ENCODE measurements around the gene MRPL49. TPM values are rescaled to one million over a fixed set of nuclear protein-coding genes. Genes with fewer than 3 reads are reported as not detected.

The MRPL49 gene
- polyA plus RNA-seq, 1 donor from 2014 or later, result 80.5 TPM

DNA sequence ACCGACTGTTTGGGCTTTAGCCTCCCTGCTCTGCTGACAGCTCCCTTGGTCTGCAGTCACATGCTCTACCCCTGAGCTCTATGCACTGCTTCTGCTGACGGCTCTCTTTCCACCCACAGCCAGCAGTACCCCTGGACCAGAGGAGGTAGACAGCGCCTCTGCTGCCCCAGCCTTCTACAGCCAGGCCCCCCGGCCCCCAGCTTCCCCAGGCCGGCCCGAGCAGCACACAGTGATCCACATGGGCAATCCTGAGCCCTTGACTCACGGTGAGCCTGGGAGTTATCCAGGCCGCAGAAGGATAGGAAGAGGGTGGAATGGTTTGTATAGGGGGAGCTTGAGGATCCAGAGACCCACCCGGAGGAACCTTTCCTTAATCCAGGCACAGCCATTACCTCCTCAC is 35.3 kb upstream of the MRPL49 start:
- H3F3A ChIP-seq (ENCODE audit: insufficient read depth, low read length, poor library complexity, severe bottlenecking), result no peaks in the 10 kb centered on the region
- no peak for TF ChIP-seq TAF1 (IDR thresholded peaks at IDR 0.05; ENCODE audit: low read depth)
- TF ChIP-seq, protein P1, sequence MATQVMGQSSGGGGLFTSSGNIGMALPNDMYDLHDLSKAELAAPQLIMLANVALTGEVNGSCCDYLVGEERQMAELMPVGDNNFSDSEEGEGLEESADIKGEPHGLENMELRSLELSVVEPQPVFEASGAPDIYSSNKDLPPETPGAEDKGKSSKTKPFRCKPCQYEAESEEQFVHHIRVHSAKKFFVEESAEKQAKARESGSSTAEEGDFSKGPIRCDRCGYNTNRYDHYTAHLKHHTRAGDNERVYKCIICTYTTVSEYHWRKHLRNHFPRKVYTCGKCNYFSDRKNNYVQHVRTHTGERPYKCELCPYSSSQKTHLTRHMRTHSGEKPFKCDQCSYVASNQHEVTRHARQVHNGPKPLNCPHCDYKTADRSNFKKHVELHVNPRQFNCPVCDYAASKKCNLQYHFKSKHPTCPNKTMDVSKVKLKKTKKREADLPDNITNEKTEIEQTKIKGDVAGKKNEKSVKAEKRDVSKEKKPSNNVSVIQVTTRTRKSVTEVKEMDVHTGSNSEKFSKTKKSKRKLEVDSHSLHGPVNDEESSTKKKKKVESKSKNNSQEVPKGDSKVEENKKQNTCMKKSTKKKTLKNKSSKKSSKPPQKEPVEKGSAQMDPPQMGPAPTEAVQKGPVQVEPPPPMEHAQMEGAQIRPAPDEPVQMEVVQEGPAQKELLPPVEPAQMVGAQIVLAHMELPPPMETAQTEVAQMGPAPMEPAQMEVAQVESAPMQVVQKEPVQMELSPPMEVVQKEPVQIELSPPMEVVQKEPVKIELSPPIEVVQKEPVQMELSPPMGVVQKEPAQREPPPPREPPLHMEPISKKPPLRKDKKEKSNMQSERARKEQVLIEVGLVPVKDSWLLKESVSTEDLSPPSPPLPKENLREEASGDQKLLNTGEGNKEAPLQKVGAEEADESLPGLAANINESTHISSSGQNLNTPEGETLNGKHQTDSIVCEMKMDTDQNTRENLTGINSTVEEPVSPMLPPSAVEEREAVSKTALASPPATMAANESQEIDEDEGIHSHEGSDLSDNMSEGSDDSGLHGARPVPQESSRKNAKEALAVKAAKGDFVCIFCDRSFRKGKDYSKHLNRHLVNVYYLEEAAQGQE (IDR thresholded peaks at IDR 0.05; ENCODE audit: borderline replicate concordance), result no peak
- H4K20me1 ChIP-seq (ENCODE audit: insufficient read depth), result no peaks in the 10 kb centered on the region
- H3K4me3 ChIP-seq (ENCODE audit: low read length), result no peak overlapping the region
- no peak overlapping the region for H3K4me2 ChIP-seq (ENCODE audit: low read length)
- no peaks in the 10 kb centered on the region for H3K27me3 ChIP-seq (ENCODE audit: insufficient read depth, low read depth, low read length)
- H3K27ac ChIP-seq (ENCODE audit: low read length), result no peak overlapping the region
- H3K36me3 ChIP-seq (ENCODE audit: insufficient read depth, low read length), result no peaks in the 10 kb centered on the region
- H3K9me3 ChIP-seq (ENCODE audit: low read length), result no peaks in the 10 kb centered on the region
- H2AFZ ChIP-seq (ENCODE audit: low read depth, low read length), result no peak overlapping the region
- no peaks in the 10 kb centered on the region for H3K9me2 ChIP-seq (ENCODE audit: insufficient read depth, low read length)
- no peak overlapping the region for H3K9ac ChIP-seq (ENCODE audit: low read length)
- peaks cover 23% of the 10 kb centered on the region for H3K79me2 ChIP-seq (replicated peaks; ENCODE audit: insufficient read depth, low read length)

DNA sequence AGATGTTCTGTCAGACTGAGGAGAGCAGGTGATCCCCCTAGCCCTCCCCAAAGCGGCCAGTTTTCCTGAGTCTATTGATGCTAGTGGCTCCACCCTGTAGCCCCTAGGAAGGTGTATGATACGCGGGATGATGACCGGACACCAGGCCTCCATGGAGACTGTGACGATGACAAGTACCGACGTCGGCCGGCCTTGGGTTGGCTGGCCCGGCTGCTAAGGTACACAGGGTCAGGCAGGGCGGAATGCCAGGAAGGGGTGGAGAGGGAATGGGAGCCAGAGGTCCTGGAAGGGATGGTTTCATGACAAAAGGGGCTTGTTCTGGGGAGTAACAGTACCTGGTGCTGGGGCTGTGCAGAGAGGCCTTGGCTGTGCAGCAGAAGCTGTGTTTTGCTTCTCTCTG is 34.9 kb upstream of the MRPL49 start:
- no peaks in the 10 kb centered on the region for H3K27me3 ChIP-seq (ENCODE audit: insufficient read depth, low read depth, low read length)
- H3K27ac ChIP-seq (ENCODE audit: low read length), result no peak overlapping the region
- no peaks in the 10 kb centered on the region for H4K20me1 ChIP-seq (ENCODE audit: insufficient read depth)
- H3K9me3 ChIP-seq (ENCODE audit: low read length), result no peaks in the 10 kb centered on the region
- no peak overlapping the region for H3K4me3 ChIP-seq (ENCODE audit: low read length)
- H3K9ac ChIP-seq (ENCODE audit: low read length), result no peak overlapping the region
- H3K79me2 ChIP-seq (replicated peaks; ENCODE audit: insufficient read depth, low read length), result peaks cover 23% of the 10 kb centered on the region
- no peaks in the 10 kb centered on the region for H3K9me2 ChIP-seq (ENCODE audit: insufficient read depth, low read length)
- TF ChIP-seq POLR2AphosphoS5 (IDR thresholded peaks at IDR 0.05), result no peak
- no peak for TF ChIP-seq EP300 (conservative IDR thresholded peaks at IDR 0.05; ENCODE audit: poor library complexity, severe bottlenecking)
- TF ChIP-seq, protein P1 (IDR thresholded peaks at IDR 0.05; ENCODE audit: borderline replicate concordance), result no peak
- no peak for TF ChIP-seq RAD21 (conservative IDR thresholded peaks at IDR 0.05)
- no peak for TF ChIP-seq TAF1 (IDR thresholded peaks at IDR 0.05; ENCODE audit: low read depth)
- no peak for TF ChIP-seq SMC3 (conservative IDR thresholded peaks at IDR 0.05; ENCODE audit: poor library complexity)
- H3K36me3 ChIP-seq (ENCODE audit: insufficient read depth, low read length), result no peaks in the 10 kb centered on the region
- no peak overlapping the region for H3K4me2 ChIP-seq (ENCODE audit: low read length)
- H2AFZ ChIP-seq (ENCODE audit: low read depth, low read length), result no peak overlapping the region
- no peaks in the 10 kb centered on the region for H3F3A ChIP-seq (ENCODE audit: insufficient read depth, low read length, poor library complexity, severe bottlenecking)

DNA sequence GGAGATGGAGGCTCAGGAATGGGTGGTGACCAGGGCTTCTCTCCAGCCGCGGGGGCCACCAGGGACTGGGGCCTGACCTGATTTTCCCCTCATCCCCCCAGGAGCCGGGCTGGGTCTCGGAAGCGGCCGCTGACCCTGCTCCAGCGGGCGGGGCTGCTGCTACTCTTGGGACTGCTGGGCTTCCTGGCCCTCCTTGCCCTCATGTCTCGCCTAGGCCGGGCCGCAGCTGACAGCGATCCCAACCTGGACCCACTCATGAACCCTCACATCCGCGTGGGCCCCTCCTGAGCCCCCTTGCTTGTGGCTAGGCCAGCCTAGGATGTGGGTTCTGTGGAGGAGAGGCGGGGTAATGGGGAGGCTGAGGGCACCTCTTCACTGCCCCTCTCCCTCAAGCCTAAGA is 34.3 kb upstream of the MRPL49 start:
- peaks cover 21% of the 10 kb centered on the region for H3K79me2 ChIP-seq (replicated peaks; ENCODE audit: insufficient read depth, low read length)
- no peak overlapping the region for H3K27ac ChIP-seq (ENCODE audit: low read length)
- no peaks in the 10 kb centered on the region for H4K20me1 ChIP-seq (ENCODE audit: insufficient read depth)
- H3K4me2 ChIP-seq (ENCODE audit: low read length), result no peak overlapping the region
- H3K27me3 ChIP-seq (ENCODE audit: insufficient read depth, low read depth, low read length), result no peaks in the 10 kb centered on the region
- no peaks in the 10 kb centered on the region for H3K9me2 ChIP-seq (ENCODE audit: insufficient read depth, low read length)
- no peaks in the 10 kb centered on the region for H3K36me3 ChIP-seq (ENCODE audit: insufficient read depth, low read length)
- H3K4me3 ChIP-seq (ENCODE audit: low read length), result no peak overlapping the region
- H3K9me3 ChIP-seq (ENCODE audit: low read length), result no peaks in the 10 kb centered on the region
- no peak overlapping the region for H2AFZ ChIP-seq (ENCODE audit: low read depth, low read length)
- H3K9ac ChIP-seq (ENCODE audit: low read length), result no peak overlapping the region
- no peaks in the 10 kb centered on the region for H3F3A ChIP-seq (ENCODE audit: insufficient read depth, low read length, poor library complexity, severe bottlenecking)
- TF ChIP-seq RAD21 (conservative IDR thresholded peaks at IDR 0.05) (no peak), POLR2AphosphoS5 (IDR thresholded peaks at IDR 0.05) (no peak), MXI1 (conservative IDR thresholded peaks at IDR 0.05; ENCODE audit: poor library complexity, severe bottlenecking) (no peak), SMC3 (conservative IDR thresholded peaks at IDR 0.05; ENCODE audit: poor library complexity) (no peak), EP300 (conservative IDR thresholded peaks at IDR 0.05; ENCODE audit: poor library complexity, severe bottlenecking) (no peak), TAF1 (IDR thresholded peaks at IDR 0.05; ENCODE audit: low read depth) (no peak), EZH2 (IDR thresholded peaks at IDR 0.05; ENCODE audit: borderline replicate concordance, insufficient read depth, low read length, poor library complexity, severe bottlenecking) (no peak)
- TF ChIP-seq, protein P1 (IDR thresholded peaks at IDR 0.05; ENCODE audit: borderline replicate concordance), result no peak
- TF ChIP-seq, protein P2, sequence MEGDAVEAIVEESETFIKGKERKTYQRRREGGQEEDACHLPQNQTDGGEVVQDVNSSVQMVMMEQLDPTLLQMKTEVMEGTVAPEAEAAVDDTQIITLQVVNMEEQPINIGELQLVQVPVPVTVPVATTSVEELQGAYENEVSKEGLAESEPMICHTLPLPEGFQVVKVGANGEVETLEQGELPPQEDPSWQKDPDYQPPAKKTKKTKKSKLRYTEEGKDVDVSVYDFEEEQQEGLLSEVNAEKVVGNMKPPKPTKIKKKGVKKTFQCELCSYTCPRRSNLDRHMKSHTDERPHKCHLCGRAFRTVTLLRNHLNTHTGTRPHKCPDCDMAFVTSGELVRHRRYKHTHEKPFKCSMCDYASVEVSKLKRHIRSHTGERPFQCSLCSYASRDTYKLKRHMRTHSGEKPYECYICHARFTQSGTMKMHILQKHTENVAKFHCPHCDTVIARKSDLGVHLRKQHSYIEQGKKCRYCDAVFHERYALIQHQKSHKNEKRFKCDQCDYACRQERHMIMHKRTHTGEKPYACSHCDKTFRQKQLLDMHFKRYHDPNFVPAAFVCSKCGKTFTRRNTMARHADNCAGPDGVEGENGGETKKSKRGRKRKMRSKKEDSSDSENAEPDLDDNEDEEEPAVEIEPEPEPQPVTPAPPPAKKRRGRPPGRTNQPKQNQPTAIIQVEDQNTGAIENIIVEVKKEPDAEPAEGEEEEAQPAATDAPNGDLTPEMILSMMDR (IDR thresholded peaks at IDR 0.05; ENCODE audit: poor library complexity, severe bottlenecking), result no peak
